HL-60 (cell line): ENCODE measurements around the gene NAV2.

Experiments used
- GABPA ChIP-seq: IDR thresholded peaks from 2 replicates; pipeline ENCODE4 v1.6.1; 2012; ENCODE audit warnings: low read depth
- POLR2AphosphoS5 ChIP-seq: IDR thresholded peaks from 2 replicates; pipeline ENCODE4 v1.6.1; 2012; ENCODE audit warnings: low read depth
- REST ChIP-seq: IDR thresholded peaks from 2 replicates; pipeline ENCODE4 v1.6.1; 2012; ENCODE audit warnings: low read depth; ENCODE audit not compliant: insufficient replicate concordance
- SPI1 ChIP-seq: IDR thresholded peaks from 2 replicates; pipeline ENCODE4 v1.6.1; 2012; ENCODE audit warnings: low read depth, mild to moderate bottlenecking, borderline replicate concordance
- TF ChIP-seq, protein P1 (sequence below): IDR thresholded peaks from one replicate; pipeline ENCODE4 v1.5.1; 2011; ENCODE audit warnings: low read length, control low read depth, inconsistent platforms; ENCODE audit not compliant: insufficient read depth

GRCh38 chr11:20055312-20055711, 342.7 kb downstream of the NAV2 start:
- TF ChIP-seq, protein P1, sequence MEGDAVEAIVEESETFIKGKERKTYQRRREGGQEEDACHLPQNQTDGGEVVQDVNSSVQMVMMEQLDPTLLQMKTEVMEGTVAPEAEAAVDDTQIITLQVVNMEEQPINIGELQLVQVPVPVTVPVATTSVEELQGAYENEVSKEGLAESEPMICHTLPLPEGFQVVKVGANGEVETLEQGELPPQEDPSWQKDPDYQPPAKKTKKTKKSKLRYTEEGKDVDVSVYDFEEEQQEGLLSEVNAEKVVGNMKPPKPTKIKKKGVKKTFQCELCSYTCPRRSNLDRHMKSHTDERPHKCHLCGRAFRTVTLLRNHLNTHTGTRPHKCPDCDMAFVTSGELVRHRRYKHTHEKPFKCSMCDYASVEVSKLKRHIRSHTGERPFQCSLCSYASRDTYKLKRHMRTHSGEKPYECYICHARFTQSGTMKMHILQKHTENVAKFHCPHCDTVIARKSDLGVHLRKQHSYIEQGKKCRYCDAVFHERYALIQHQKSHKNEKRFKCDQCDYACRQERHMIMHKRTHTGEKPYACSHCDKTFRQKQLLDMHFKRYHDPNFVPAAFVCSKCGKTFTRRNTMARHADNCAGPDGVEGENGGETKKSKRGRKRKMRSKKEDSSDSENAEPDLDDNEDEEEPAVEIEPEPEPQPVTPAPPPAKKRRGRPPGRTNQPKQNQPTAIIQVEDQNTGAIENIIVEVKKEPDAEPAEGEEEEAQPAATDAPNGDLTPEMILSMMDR, result no peak
- TF ChIP-seq REST (no peak), GABPA (no peak), POLR2AphosphoS5 (no peak), SPI1 (no peak)
